Stimulated activated CD4-positive, alpha-beta T cell treated with anti-CD3 and anti-CD28 coated beads, Interleukin-2, amount 100 ng/mL, for 24 hours (primary cell): ENCODE data around the gene SERAC1.
"Not testable (repeated sequence)": the region's sequence is repeated elsewhere in the genome, so short reads cannot be mapped to it uniquely, and the experiment has no call there.

Source experiments
- DNase-seq, 2 donors: peaks; one replicate each; pipeline ENCODE4 v3.0.0-alpha.2; 2020

Gene SERAC1

GRCh38 chr6:158168040-158168289, at the start of gene SERAC1:
TSS of gene SERAC1 (minus strand) at chr6:158168262. CDS start at chr6:158158363, 9,899 bp downstream.
- DNase-seq = no peak

GRCh38 chr6:158213925-158214674, 46.0 kb upstream of the SERAC1 start:
- DNase-seq = peak; percentile 54

DNA sequence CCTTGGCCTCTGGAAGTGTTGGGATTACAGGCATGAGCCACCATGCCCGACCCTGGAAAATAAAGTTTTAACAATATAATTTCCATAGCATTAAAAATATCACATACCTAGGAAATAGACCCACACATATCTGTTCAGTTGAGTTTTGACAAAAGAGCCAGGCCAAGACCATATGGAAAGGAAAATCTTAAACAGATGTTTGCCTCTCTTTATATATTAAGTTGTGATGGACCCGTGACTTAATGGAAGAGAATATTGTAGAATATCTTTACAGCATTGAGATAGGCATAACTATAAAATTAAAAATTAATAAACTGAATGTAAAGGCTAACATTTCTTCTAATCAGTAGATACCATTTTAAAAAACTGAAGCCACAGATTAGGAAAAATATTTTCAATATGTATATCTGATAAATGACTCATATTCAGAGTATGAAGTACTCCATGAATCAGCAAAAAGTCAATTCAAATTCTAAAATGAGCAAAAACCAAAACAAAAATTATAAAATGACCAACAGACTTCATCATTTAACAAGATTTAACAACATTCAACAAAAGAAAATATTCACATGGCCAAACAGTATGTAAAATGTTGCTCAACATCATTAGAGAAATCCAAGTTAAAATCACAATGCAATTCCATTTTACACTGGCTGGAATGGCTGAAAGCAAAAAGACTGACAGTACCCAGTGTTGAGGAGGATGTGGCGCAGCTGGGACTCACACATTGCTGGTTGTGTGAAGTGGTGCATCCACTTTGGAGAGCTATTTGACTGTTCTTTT, 43.4 kb upstream of the SERAC1 start:
- no peak for DNase-seq

GRCh38 chr6:158209582-158210333, 41.7 kb upstream of the SERAC1 start:
- not testable (repeated sequence) for DNase-seq

- DNase-seq = not testable (repeated sequence)
Measured at GRCh38 chr6:158208226-158209030, 40.4 kb upstream of the SERAC1 start.

DNA sequence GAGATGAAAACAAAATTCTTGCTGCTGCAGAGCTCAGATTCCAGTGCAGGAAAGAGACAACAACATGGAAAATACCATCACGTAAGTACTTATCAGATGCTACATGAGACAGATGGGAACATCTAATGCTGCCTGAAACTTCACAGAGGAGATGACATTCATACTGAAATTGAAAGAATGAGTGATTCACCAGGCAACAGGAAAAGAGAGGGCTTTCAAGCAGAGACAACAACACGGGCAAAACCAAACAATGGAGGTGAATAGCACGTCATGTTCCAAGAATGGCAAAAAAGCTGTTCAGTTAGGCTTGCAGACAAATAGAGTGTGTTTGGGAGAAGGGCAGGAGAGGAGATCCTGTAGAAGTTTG, 39.3 kb upstream of the SERAC1 start:
- DNase-seq = peak in 1 of 2 donors; percentile 46

GRCh38 chr6:158206740-158207421, 38.8 kb upstream of the SERAC1 start:
- DNase-seq = no peak

GRCh38 chr6:158205169-158205944, 37.3 kb upstream of the SERAC1 start:
- no peak for DNase-seq

DNA sequence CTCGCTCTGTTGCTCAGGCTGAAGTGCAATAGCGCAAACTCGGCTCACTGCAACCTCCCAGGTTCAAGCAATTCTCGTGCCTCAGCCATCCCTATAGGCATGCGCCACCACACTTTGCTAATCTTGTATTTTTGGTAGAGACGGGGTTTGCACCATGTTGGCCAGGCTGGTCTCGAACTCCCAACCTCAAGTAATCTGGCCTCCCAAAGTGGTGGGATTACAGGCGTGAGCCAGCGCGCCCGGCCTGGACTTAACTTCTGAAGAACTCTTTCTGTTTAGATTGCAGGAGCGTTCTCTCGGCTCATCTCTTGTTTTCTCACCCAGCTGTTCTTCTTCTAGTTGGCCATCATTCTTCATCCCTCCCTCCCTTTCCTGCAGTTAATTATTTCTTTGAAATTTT, 30.4 kb upstream of the SERAC1 start:
- no peak for DNase-seq

DNA sequence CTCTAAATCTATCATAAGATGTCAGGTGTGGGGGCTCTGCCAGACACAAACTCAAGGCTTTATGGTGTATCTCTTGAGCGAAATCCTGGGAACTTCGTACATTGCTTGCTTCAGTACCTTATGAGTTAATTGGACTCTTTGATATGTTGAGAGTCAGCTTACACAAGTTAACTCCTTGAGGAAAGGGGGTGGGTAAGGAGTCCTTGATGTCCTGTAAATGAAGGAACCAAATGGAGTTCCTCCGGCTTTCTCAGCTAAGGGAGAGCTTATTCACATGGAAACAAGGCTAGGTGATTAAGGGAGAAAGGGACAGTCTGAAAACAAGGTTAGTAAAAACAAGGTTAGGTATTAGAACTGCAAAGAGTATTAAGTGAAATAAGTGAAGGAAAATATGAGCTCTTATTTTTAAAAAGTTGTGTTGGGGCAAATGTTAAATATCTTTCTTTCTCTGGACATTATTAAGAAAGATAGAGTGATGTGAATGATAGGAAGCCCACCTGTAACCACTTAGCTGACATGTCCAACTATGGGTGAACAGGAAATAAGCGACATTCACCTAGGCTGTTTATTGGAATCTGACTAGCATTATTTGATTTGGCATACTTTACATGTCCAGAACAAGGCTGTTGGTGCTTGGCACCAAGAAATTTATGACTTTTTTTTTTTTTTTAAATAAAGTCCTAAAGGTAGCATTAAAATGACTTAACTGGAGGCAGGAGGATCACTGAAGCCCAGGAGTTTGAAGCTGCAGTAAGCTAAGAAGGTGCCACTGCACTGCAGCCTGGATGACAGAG, 26.6 kb upstream of the SERAC1 start:
- DNase-seq = no peak

GRCh38 chr6:158191761-158192160, 23.7 kb upstream of the SERAC1 start:
- DNase-seq = no peak

DNA sequence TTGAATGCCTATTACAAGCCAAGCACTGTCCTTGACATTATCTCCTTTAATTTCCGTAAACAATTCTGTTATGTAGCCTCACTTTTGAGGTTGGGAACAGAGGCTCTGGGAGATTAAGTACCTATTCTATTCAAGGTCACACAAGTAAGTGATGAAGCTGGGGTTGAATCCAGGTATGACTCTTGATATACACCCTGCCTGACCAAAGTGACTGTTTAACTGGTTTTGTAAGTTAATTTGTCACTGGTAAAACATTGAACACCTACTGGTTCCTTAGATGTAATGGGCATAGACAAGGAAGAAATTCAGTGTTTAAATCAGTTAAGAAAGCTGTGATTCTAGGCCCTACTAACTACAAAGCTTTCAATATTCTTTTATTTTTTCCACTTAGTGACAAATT, 23.0 kb upstream of the SERAC1 start:
- DNase-seq = no peak

- no peak for DNase-seq
Measured at GRCh38 chr6:158188591-158188990, 20.5 kb upstream of the SERAC1 start.

DNA sequence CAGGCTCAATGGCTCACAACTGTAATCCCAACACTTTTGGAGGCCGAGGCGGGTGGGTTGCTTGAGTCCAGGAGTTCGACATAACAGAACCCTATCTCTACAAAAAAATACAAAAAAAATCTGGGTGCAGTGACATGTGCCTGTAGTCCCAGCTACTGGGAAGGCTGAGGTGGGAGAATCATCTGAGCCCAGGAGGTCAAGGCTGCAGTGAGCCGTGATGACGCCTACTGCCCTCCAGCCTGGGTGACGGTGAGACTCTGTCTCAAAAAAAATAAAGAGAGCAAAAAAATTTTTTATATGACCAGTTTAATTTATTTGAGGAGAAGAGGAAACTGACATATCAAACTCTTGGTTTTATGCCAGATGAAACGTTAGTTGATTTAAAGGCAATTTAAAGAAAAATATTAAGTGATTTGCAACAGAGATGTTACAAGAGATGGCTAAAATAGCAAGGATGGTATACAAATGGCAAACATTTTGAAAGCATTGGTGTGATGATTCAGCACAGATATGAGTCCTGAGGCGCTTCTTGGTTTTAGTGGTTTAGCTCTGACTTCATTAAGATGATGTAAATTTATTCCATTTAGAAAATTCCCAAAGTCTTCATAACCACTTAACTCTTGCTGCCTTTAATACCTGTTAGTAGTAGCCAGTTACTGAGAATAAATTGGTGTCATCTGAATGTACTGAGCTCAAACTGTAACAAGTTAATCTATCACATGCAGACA, 17.8 kb upstream of the SERAC1 start:
- DNase-seq = no peak

GRCh38 chr6:158184608-158185007, 16.5 kb upstream of the SERAC1 start:
- DNase-seq = no peak

DNA sequence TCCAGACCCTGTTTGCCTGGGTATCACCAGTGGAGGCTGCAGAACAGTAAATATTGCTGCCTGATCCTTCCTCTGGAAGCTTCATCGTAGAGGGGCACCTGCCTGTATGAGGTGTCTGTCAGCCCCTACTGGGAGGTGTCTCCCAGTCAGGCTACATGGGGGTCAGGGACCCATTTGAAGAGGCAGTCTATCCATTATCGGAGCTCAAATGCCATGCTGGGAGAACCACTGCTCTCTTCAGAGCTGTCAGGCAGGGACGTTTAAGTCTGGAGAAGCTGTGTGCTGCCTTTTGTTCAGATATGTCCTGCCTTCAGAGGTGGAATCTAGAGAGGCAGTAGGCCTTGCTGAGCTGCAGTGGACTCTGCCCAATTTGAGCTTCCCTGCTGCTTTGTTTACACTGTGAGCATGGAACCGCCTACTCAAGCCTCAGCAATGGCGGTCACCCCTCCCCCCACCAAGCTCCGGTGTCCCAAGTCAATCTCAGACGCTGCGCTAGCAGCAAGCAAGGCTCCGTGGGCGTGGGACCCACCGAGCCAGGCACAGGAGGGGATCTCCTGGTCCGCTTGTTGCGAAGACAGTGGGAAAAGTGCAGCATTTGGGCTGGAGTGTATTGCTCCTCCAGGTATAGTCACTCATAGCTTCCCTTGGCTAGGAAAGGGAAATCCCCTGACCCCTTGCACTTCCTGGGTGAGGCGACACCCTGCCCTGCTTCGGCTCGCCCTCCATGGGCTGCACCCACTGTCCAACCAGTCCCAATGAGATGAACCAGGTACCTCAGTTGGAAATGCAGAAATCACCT, 15.3 kb upstream of the SERAC1 start:
- not testable (repeated sequence) for DNase-seq

- not testable (repeated sequence) for DNase-seq
Measured at GRCh38 chr6:158177712-158178111, 9.7 kb upstream of the SERAC1 start.

DNA sequence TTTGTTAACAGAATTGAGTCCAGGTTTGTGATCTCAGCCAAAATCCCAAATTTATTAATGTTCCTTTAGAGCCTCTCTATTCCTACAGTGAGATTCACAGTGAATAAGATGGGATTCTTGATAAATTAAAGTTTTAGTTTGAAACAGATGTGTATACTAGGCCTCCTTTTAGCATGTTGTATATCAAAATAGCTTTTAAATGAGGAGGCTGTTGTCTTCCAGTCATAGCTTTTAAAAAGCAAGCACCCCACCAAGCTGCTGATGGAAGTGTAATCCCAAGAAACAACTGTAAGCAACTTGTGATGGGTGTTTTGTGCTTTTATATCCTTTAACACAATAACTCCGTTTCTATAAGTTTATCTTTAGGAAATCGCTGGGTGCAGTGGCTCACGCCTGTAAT, 7.0 kb upstream of the SERAC1 start:
- DNase-seq = no peak

DNA sequence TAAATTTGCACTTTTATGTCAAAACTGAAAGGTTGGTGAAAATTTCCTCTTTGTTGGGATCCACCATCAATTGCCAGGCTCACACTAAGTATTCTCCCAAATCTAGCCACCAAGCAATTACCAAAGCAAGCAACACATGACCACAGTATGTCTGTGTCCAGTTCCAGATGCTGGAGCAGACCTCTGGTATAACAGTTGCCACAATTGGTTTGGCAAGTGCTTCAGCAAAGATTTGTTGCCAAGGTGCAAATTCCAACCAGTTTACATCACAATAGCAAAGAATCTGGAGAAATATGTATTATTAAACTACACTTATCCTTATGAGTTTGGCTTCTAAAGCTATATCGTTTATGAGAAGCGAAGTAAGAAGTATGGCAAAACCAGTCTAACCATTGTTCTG, 6.5 kb upstream of the SERAC1 start:
- no peak for DNase-seq
